Mammary epithelial cell (primary cell): ENCODE measurements around the gene OMP.

Experiments used
- EZH2 ChIP-seq: IDR thresholded peaks from 2 replicates; pipeline ENCODE4 v1.6.1; 2012; ENCODE audit warnings: low read length, inconsistent platforms, borderline replicate concordance
- TF ChIP-seq, protein P1 (sequence below), 2 donors: IDR thresholded peaks in 1 of 2; conservative IDR thresholded peaks in 1 of 2; 2 replicates each; pipeline ENCODE4 v1.5.1; 2011 to 2012; ENCODE audit warnings: inconsistent platforms in 2 of 2, low read length in 2 of 2, mild to moderate bottlenecking in 2 of 2, control low read depth in 1 of 2, low read depth in 1 of 2; ENCODE audit not compliant: insufficient read depth in 1 of 2; ENCODE audit errors: extremely low read depth in 1 of 2

DNA sequence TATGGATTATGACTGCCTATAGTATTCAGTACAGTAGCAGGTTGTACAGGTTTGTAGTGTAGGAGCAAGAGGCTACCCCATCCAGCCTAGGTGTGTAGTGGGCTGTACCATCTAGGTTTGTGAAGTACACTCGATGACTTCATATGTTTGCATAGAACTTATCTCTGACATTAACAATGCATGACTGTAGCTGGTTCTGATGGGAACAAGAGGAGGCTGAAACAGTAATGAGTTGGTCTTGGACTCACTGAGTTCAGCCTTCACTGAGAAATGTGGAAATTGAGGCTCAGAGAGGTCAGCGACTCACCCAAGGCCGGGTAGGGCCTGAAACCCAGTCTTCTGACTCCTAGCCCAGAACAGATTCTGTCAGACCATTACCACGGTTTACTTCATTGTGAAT, 38.4 kb downstream of the OMP start:
- TF ChIP-seq, protein P1, sequence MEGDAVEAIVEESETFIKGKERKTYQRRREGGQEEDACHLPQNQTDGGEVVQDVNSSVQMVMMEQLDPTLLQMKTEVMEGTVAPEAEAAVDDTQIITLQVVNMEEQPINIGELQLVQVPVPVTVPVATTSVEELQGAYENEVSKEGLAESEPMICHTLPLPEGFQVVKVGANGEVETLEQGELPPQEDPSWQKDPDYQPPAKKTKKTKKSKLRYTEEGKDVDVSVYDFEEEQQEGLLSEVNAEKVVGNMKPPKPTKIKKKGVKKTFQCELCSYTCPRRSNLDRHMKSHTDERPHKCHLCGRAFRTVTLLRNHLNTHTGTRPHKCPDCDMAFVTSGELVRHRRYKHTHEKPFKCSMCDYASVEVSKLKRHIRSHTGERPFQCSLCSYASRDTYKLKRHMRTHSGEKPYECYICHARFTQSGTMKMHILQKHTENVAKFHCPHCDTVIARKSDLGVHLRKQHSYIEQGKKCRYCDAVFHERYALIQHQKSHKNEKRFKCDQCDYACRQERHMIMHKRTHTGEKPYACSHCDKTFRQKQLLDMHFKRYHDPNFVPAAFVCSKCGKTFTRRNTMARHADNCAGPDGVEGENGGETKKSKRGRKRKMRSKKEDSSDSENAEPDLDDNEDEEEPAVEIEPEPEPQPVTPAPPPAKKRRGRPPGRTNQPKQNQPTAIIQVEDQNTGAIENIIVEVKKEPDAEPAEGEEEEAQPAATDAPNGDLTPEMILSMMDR (conservative IDR thresholded peaks at IDR 0.05 in 1 of 2, IDR thresholded peaks at IDR 0.05 in 1 of 2; ENCODE audit: extremely low read depth in 1 of 2, insufficient read depth in 1 of 2, low read depth in 1 of 2, low read length in 2 of 2): no peak
- TF ChIP-seq EZH2: no peak
